Left lobe of liver (tissue), 2 donors: Measurements from ENCODE around the gene PGF. TPM values are rescaled to one million over a fixed set of nuclear protein-coding genes. Genes with fewer than 3 reads are reported as not detected.
"Not testable (repeated sequence)": the region's sequence is repeated elsewhere in the genome, so short reads cannot be mapped to it uniquely, and the experiment has no call there.

Experiments used
- ATAC-seq: fragments of 200-7000 bp; cut with Tn5 transposase; one replicate; pipeline ENCODE4 v1.9.1; 2020; ENCODE audit warnings: mild to moderate bottlenecking, moderate library complexity
- DNase-seq: peaks from one replicate; pipeline ENCODE4 v3.0.0-alpha.2; 2020; ENCODE audit warnings: low spot score
- total RNA-seq: library from RNA; stranded (reverse); gene quantifications from one replicate; pipeline ENCODE4 v1.2.1, GENCODE V29; 2021
- donor health status: DM: no; HTN: no; CAD: no; lungs with moderate emphysema.
- donor health status: DM: no; HTN: yes; CAD: no.

The PGF gene
- 2.8 TPM for total RNA-seq

DNA sequence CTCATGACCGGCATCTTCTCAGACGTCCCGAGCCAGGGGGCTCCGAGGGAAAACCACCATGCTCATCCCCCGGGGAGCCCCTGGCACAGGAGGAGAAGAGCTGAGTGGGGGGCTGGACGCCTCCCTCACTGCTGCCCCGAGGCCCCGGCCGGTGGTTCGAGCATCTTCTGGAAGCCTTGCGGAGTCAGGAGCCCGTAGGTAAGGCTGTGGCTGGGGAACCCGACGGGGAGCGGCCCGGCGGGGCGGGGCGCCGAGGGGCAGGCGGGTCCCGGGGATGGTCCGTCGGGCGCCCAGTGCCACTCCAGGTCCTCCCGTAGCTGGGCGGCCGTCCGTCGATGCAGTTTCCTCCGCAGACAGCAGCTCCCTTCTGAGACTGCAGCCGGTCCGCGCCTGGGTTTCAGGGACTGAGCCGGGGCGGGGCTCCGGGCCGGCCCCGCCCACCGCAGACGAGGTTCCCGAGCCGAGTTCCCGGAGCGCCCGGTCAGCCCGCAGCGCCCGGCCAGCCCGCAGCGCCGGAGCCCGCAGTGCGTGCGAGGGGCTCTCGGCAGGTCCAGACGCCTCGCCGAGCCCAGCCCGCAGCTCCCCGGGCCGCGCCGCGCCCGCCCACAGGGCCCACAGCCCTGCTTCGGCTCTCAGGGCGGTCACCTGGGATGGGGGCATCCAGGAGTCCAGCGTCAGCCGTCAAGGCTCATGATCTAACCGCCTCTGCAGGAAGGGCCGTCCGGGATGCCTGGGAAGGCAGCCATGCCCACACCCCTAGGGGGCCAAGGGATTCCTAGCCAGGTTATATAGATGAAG, at the start of gene PGF:
Gene PGF, minus strand, starts transcription at position 369 of the 798 bp plus-strand sequence. Its CDS starts 355 bp downstream, at position 14.
- ATAC-seq = peak; percentile 95
- peak; percentile 73 for DNase-seq

DNA sequence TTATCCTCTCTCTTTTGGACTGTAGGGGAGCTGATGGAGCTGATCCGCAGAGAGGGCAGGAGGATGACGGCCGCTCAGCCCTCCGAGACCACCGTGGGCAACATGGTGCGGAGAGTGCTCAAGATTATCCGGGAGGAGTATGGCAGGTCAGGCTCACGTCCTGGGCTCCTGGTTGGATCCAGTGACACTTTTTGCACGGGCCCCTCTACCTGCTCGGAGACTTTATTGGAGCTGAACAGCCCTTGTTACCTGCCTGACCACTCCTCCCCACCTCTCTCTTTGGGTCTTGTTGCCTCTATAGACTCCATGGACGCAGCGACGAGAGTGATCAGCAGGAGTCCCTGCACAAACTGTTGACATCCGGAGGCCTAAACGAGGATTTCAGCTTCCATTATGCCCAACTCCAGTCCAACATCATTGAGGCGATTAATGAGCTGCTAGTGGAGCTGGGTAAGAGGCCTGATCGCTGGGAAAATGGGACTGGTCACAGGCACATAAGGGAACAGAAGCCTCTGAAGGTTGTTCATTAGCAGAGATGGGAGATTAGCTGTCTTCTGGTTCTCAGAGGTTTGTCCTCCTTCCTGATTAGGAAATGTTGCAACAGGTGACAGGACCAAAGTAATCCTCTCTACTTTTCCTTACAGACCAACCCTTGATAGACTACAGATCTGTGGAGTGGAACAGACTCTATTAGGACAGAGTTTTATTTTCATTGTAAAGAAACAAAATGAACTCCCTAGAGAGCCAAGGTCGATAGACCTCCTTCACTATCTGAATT, 48.0 kb upstream of the PGF start:
- ATAC-seq = peak; percentile 1
- DNase-seq = no peak

DNA sequence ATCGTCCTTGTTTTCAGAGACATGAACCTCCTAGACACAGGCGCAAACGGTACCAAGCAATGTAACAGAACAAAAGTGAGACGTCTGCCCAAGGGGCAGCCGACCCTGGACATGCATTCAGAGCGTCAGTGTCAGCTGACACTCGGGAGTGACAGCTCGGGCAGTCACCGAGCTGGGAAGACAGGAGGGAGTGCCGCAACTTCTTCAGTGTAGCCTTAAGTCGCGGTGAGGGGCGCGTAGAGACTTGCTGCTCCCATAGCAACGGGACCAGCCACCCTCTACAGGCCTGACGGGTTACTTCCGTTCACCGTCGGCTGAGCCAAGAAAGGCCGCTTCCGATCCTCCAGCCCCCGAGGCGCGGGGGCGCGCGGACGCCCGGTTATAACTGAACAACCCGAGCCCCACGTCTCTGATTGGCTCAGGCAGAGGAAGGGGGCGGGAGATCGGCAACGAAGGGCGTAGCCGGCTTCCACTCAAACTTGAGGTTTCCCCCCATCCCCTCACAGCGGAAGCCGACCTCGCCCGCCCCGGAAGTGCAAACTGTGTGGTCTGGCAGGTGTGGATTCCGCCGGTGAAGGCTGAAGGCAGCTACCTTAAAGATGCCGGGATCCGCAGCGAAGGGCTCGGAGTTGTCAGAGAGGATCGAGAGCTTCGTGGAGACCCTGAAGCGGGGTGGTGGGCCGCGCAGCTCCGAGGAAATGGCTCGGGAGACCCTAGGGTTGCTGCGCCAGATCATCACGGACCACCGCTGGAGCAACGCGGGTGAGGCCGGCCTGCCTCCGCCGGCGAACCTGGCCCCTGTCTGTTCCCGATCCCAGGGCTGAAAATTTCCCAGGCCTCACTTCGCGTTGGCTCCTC, 47.2 kb upstream of the PGF start, which contains the start of gene EIF2B2:
Gene EIF2B2, plus strand, starts transcription at position 530 of the 858 bp plus-strand sequence. Its CDS starts 70 bp downstream, at position 600.
- ATAC-seq = peak; percentile 99
- DNase-seq = peak; percentile 98

DNA sequence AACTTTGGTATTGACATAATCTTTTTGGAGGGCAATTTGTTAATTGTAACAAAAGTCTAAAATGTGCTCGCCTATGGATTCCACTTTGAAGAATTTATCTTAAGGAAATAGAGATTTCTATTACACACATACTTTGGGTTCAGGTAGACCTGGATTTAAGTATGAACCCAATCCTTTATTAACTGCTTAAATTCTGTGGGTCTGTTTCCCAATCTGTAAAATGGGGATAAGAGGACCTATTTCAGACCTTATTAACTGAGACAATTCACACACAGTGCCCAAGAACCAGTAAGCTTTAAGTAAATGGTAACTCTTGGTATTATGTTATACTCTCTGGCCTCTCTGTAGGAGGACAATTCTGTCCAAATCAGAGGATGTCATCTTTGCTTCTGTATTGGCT, 46.5 kb upstream of the PGF start:
- DNase-seq = no peak
- no peak for ATAC-seq

DNA sequence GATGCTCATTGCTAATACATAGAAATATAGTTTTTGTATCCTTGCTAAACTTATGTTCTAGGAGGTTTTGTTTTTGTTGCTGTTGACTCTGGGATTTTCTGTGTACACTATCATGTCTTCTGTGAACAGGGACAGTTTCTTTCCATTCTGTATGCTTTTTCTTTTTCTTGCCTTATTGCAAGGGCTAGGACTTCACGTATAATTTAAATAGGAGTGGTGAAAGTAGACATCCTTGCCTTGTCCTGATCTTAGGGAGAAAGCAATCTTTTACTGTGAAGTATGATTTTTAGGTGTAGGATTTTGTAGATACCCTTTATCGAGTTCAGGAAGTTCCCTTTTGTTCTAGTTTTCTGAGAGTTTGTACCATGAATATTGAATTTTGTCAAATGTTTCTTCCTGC, 45.9 kb upstream of the PGF start:
- DNase-seq (no peak), ATAC-seq (no peak)

DNA sequence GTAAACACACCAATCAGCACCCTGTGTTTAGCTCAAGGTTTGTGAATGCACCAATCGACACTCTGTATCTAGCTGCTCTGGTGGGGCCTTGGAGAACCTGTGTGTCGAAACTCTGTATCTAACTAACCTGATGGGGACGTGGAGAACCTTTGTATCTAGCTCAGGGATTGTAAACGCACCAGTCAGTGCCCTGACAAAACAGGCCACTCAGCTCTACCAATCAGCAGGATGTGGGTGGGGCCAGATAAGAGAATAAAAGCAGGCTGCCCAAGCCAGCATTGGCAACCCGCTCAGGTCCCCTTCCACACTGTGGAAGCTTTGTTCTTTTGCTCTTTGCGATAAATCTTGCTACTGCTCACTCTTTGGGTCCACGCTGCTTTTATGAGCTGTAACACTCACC, 40.4 kb upstream of the PGF start:
- DNase-seq, ATAC-seq: not testable (repeated sequence)

DNA sequence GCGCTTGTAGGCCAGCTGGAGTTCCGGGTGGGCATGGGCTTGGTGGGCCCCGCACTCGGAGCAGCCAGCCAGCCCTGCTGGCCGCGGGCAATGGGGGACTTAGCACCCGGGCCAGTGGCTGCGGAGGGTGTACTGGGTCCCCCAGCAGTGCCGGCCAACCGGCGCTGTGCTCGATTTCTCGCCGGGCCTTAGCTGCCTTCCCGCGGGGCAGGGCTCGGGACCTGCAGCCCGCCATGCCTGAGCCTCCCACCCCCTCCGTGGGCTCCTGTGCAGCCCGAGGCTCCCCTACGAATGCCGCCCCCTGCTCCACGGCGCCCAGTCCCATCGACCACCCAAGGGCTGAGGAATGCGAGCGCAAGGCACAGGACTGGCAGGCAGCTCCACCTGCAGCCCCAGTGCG, 38.8 kb upstream of the PGF start:
- not testable (repeated sequence) for DNase-seq, ATAC-seq

DNA sequence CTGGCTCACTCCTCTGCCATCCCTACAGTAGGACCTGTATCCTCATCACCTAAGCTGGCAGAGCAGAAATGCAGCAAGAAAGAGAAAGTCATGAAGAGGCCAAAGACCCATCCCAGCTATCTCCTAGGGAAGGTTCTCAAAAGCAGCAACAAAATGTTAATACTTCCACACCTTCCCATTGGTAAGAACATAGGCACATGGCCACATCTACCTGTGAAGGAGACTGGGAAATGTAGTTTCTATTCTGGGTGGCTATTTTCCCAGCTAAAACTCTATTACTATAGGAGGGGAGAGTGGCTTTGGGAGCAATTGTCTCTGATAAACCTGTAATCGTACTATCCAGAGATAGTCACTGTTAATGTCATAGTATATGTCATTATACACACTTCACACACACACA, 33.6 kb upstream of the PGF start:
- ATAC-seq = no peak
- DNase-seq = no peak

DNA sequence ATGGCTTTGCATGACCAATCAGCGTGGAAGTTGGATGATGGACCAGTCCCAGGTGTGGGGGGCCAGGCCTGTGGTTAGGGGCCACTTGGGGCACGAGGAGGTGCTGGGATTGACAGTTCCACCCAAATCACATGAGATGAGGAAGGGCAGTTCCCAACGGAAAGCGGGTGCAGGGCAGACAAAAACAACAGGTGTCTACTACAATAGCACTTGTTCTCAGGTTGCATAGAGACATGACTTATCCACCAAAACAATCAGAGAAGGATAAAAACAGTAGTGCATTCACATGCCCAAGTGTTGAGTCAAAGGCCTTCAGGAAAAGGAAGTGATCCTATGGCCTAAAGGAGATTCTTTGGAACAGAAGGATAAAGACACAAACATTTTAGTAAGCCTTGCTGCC, 32.7 kb upstream of the PGF start:
- no peak for ATAC-seq

DNA sequence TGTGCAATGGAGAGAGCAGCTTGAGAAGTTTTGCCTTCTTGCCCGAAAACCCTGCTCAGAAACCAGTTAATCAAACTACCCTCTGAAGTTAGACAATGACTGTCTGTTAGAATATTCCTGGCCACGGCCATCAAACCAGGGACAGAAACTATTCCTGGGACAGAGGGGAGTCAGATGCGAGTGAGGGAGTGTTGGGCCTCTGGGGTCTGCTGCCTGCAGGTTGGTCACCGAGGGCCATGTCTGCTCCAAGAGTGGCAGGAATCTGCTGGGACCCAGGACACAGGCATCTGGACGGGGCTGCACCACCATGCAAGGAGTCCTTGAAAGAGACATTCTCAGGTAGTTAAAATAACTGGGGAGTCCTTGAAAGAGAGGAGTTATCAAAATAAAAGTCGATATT, 30.4 kb upstream of the PGF start:
- no peak for ATAC-seq
- DNase-seq = no peak

More for the DNA sequence above, 32.7 kb upstream of the PGF start:
- no peak for DNase-seq

DNA sequence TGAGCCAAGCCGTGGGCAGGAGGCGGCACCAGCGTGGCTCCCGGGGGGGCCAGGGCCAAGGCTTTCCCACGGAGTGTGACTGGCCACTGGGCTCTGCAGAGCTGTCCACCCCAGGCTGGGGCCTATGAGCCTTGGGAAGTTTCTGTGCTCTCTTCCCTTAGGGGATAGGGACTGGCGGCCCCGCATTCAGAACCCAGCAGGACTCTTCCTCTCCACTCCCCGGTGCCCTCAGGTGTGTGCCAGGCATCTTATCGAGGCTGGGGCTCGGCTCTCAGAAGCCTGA, 29.6 kb upstream of the PGF start:
- ATAC-seq = no peak
- no peak for DNase-seq

DNA sequence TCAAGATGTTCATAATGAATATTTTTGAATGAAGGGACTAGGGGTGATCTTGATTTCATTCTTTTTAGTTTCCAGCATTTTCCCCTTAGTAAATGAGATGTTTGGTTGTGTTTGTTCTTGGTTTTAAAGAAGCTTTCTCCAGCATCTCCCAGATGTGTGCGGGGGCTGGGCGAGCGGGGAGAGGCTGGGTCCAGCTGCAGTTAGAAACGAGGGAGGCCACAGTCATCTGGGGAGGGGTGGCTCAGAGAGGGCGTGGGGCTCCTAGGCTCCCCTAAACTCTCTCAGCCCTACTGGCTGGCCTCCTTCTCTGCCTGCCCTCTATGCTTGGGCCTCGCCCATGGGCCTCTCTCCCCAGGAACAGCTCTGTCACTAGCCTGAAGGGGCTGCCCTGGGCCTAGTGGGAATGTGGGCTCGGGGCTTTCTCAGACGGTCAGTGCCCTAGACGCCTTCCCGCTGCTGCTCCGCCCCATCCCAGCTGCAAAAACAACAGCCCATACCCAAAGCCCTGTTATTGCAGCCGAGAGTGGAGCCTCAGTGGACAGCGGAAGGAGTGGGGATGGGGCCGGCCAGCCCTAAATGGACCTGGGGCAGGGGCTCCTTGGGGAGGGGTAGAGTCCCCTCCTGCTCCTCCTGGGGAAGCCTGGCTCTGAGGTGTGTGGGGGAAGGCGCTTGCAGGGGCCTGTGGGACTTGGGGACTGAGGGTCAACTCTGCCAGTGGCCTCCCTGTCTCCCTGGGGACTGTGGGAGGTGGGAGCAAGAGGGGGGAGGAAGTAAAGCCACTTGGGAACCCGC, 29.0 kb upstream of the PGF start:
- DNase-seq = no peak

DNA sequence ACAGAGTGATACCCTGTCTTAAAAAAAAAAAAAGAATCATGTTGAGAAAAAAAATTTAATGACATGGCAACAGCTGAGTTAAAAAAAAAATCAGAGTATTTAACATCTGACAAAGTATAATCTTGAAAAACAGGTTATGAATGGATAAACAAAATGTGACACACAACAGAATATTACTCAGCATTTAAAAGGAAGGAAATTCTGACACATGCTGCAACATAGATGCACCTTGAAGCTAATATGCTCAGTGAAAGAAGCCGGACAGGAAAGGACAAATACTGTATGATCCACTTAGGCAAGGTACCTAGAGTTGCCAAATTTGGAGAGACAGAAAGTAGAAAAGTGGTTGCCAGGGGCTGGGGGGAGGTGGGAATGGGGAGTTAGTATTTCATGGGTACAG, 27.9 kb upstream of the PGF start:
- no peak for ATAC-seq
- DNase-seq = no peak

More for the DNA sequence above, 29.0 kb upstream of the PGF start:
- no peak for ATAC-seq

DNA sequence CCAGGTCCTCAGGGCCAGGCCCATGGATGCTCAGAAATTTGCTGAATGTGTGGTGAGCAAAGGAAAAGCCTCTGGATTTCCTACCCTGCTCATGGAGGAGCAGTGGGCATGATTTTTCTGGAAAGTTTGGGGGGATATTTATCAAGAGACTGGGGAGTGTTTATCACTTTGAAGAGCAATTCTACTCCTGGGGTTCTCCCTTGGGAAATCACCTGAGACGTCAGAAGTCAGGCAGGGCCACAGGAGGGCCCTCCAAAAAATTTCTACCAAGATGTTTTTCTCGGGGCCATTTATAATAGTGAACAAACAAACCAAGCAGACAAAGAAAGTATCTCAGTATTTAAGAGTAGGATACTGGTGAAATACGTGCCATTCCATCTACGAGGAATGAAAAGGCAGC, 27.3 kb upstream of the PGF start:
- DNase-seq (no peak), ATAC-seq (no peak)

DNA sequence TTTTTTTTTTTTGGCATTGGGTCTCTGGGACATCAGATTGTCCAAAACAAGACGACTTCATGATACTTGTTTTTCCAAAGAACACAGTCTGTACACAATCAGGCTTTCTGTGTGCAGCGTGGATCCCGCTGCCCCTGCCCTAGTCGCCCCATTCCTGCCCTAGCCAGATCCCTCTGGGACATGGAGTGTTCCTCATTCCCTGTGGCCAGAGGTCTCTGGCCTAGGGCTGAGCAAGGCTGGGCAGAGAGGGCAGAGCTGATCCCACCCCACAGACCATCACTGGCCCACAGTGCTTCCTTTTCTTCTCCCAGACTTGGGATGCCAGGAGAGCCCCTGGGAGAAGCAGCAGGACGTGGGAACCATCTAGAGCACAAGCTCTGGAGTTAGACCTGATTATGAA, 26.4 kb upstream of the PGF start:
- no peak for DNase-seq
- no peak for ATAC-seq

DNA sequence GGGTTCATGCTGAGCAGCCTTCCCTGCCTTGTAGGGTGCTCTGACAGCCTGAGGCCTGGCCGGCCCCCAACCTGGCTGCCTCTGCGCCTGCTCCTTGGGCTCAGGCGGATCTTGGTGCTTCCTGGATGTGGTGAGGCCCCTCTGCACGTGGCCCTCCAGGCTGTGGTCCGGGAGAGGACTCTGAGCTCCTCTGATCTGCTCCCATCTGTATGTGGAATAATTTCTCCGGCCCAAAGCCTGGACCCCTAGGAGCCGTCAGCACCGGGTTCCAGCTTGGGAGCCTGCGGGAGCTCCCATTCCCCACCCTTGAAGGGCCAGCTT, 26.0 kb upstream of the PGF start:
- ATAC-seq = no peak
- DNase-seq = no peak

DNA sequence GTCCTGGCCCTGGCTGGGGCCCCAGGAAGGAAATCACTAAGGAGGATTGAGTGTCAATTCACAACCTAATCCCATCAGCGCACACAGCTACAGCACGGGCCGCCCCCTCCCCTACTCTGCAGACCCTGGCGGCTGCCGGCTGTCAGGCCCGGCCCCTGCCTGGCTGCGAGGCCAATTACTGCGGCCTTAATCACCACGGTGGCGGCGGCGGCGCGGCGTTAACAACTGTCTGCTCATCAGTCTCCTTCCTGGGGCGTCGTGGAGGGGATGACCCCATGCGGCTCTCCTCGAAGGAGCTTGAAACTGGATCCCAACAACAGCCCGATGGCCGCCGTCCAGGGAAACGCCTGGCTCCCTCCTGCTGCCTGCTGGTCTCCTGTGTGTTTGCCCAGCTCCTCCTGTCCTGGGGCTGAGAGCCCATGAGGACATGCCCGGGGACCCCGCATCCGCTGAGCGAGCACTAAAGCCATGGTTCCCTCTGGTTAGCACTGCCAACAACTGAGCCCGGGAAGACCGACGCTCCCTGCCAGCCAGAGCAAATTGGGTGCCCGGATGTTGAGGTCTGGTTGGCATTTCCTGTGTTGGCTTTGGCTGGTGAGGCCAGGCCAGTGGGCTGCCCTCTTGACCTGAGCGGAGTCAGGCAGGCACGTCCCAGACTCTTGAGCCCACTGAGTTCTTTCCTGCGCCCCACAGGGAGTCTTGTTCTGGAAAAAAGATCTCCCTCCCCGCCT, 25.5 kb upstream of the PGF start:
- no peak for ATAC-seq
- no peak for DNase-seq

DNA sequence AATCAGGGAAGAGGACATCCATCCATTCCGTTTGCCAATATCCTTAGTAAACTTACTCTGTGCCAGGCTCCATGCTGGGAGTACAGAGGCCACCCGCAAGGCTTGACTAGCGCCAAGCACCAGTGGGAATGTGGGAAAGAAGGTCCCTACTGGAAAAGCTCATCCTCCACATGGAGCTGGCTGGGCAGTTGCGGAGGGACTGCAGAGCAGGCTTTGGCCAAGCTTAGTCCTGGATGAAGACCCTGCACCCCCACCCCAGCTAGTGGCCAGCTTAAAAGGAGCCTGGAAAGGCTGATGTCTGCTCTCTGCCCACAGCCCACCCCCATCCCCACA, 25.0 kb upstream of the PGF start:
- no peak for DNase-seq
- ATAC-seq = no peak

DNA sequence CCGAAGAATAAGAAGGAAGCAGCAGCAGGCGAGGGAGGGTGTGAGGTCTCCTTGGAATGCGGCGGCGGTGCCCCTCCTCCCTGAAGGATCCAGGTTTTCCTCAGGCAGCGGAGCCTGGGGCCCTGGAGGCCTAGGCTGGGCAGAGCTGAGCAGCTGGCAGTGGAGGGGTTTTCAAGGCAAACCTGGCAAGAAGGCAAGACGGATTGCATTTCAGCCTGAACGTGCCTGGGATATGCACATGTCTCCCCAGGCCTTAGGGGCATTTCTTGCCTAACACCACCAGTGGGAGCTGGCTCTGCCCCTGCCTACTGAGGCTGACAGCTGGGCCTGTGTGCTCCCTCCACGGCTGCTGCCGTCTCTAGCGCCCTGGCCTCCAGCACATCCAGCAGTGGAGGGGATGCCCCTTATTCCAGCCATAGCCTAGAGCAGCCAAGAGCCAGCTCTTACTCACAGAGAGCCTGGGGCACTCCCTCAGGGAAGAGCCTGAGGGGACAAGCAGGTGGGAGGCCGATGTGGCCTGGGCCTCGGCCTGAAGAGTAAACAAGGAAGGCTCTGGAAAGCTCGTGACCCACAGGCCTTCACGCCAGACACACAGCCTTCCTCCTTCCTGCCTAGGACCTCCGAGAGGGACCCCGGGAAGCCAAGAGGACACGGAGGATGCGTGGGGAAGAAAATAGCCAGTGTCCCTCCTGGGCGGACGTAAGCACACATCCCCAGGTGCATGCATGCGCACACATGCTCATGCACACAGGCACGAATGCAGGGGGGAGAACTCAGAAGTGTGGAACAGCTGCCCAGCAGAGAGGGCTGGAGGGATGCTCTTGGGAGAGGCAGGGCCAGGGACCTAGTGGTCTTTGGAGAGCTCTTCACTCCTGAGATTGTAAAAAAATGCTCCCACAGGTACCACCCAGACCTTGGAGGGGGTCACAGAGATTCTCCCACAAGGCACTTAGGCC, 24.3 kb upstream of the PGF start:
- DNase-seq (no peak), ATAC-seq (no peak)
